GM18867 (cell line): ENCODE results near the gene THSD7A.
"Not testable (repeated sequence)": the region's sequence is repeated elsewhere in the genome, so short reads cannot be mapped to it uniquely, and the experiment has no call there.

Experiments used
- ATAC-seq: cut with Tn5 transposase; IDR thresholded peaks from one replicate; pipeline ENCODE4 v1.9.1; 2021; ENCODE audit warnings: mild to moderate bottlenecking, moderate library complexity; ENCODE audit not compliant: unreplicated experiment

The THSD7A gene

GRCh38 chr7:11471255-11471654 lies 360.7 kb downstream of the THSD7A start:
- ATAC-seq = no peak

- no peak for ATAC-seq
These were observed 362.8 kb downstream of the THSD7A start for GRCh38 chr7:11469028-11469745.

- ATAC-seq = no peak
These were observed 365.4 kb downstream of the THSD7A start for GRCh38 chr7:11466517-11467105.

- ATAC-seq = no peak
These were observed 367.4 kb downstream of the THSD7A start for GRCh38 chr7:11464624-11465023.

- no peak for ATAC-seq
These were observed 370.1 kb downstream of the THSD7A start for GRCh38 chr7:11461946-11462345.

- ATAC-seq = peak; percentile 82
These were observed 373.1 kb downstream of the THSD7A start for GRCh38 chr7:11458736-11459483.

- no peak for ATAC-seq
These were observed 374.6 kb downstream of the THSD7A start for GRCh38 chr7:11457419-11457818.

- no peak for ATAC-seq
These were observed 375.4 kb downstream of the THSD7A start for GRCh38 chr7:11456574-11456973.

- ATAC-seq = no peak
These were observed 379.5 kb downstream of the THSD7A start for GRCh38 chr7:11452476-11452875.

GRCh38 chr7:11450281-11450680 lies 381.7 kb downstream of the THSD7A start:
- ATAC-seq = no peak

- no peak for ATAC-seq
These were observed 382.7 kb downstream of the THSD7A start for GRCh38 chr7:11449316-11449715.

GRCh38 chr7:11448323-11448722 lies 383.7 kb downstream of the THSD7A start:
- ATAC-seq = no peak

- no peak for ATAC-seq
These were observed 384.9 kb downstream of the THSD7A start for GRCh38 chr7:11447106-11447505.

- ATAC-seq = not testable (repeated sequence)
These were observed 388.1 kb downstream of the THSD7A start for GRCh38 chr7:11443934-11444333.

GRCh38 chr7:11437994-11438393 lies 394.0 kb downstream of the THSD7A start:
- ATAC-seq = no peak

- no peak for ATAC-seq
These were observed 395.0 kb downstream of the THSD7A start for GRCh38 chr7:11436773-11437524.

GRCh38 chr7:11436316-11436715 lies 395.7 kb downstream of the THSD7A start:
- ATAC-seq = no peak

- ATAC-seq = no peak
These were observed 397.6 kb downstream of the THSD7A start for GRCh38 chr7:11434366-11434765.

GRCh38 chr7:11430841-11431240 lies 401.2 kb downstream of the THSD7A start:
- ATAC-seq = no peak

- ATAC-seq = no peak
These were observed 401.9 kb downstream of the THSD7A start for GRCh38 chr7:11430112-11430511.

- no peak for ATAC-seq
These were observed 403.0 kb downstream of the THSD7A start for GRCh38 chr7:11428877-11429581.
